NT2/D1 (cell line): ENCODE results near the gene NT5DC1.

ENCODE experiments used
- YY1 ChIP-seq: IDR thresholded peaks from 2 replicates; pipeline ENCODE4 v1.6.1; 2011; ENCODE audit not compliant: insufficient read length, insufficient read depth
- ZNF274 ChIP-seq: IDR thresholded peaks from 2 replicates; pipeline ENCODE4 v1.6.1; 2011; ENCODE audit warnings: mild to moderate bottlenecking, low read depth, low read length

DNA sequence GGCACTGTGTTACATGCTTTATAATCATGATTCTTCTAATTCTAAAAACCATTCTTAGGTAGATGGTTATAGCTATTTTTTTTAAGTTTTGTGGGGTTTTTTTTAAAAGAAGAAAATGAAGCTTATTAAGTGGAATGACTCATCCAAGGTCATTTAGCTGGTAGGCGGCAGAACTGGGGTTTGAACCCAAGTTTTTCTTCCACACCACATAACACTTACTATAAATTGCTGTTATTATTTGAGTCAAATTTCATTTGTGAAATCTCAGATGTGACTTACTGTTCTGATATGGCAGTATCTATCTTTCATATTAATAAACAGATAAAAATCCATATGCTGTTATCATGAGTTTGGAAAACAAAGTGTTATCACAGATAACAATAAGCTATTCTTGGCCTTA, 35.7 kb downstream of the NT5DC1 start:
- TF ChIP-seq YY1 (no peak), ZNF274 (no peak)
